ENCODE data around the gene GRM2. TPM values are rescaled to one million over a fixed set of nuclear protein-coding genes. Genes with fewer than 3 reads are reported as not detected.

The GRM2 gene
- total RNA-seq: 0.11 and 0.31 TPM in 2 replicates
- 0.06 TPM for polyA plus RNA-seq (2012)

GRCh38 chr3:51706788-51707731 is at the start of gene GRM2:
Gene GRM2 (plus strand): TSS chr3:51707068. CDS start chr3:51708984, 1,916 bp downstream.
- peak; percentile 67 for DNase-seq (ENCODE audit: low read depth)

DNA sequence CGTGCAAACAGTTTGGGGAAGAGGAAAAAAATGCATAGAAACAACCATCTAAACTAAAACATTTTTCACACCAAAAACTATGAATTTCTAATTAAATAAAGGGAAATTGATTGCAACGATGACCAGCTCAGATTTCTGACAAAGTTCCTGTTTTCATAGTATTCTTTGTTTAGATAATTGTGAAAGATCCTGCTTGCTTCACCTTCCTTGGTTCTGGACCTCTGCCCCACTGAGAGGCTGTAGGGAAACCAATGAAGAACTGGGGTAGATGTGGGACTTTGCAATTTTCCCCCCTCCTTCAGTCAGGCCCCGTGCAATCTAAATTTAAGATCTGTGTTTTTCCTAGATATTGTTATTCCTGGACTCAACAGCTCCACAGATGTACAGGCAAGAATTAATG is 49.6 kb upstream of the GRM2 start:
- DNase-seq (ENCODE audit: low read depth): no peak

DNA sequence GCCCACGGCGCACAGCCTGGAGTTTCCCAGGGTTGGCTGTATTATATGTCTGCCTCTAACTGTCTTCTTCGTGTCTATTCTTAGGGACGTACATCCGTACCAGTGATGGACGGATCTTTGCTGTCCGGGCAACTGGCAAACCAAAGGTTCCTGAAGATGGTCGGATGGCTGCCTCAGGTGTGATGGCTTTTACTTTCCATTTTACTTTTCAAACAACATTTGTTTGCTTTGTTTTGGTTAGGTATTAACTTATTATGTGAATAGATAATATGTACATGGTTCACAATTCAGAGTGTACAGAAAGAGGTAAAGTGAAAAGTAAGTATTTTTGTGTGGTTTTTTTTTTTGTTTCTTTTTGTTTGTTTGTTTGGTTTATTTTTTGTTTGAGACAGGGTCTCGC is 46.9 kb upstream of the GRM2 start:
- DNase-seq (ENCODE audit: low read depth): no peak

DNA sequence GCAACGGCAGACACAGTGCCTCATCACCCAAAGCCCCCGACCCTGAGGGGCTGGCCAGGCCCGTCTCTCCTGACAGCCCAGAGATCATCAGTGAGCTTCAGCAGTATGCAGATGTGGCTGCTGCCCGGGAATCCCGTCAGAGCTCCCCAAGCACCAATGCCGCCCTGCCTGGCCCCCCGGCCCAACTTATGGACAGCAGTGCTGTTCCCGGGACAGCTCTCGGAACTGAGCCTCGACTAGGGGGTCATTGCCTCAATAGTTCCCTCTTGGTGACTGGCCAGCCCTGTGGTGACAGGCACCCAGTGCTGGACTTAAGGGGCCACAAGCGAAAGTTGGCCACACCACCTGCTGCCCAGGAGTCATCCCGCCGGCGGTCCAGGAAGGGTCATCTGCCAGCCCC is 44.4 kb upstream of the GRM2 start:
- DNase-seq (ENCODE audit: low read depth): no peak

DNA sequence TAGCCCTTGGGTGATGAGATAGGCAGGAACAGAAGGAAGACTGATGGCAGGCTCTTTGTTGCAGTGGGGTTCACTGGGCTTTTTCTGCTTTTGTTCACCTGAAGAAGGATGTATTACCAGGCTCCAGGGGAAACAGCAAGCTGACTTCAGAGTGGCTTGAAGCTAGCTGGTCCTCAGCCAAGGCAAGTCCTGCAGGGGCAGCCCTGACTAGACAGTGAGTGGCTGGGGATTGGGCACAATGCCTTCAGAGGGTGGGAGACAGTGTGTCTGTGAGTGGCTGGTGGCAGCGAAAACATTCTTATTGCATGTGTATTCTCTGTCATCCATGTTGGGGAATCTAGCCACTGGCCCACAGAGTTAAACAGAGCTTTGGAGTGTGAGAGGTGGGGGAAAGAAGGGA is 38.1 kb upstream of the GRM2 start:
- DNase-seq (ENCODE audit: low read depth): no peak

- DNase-seq (ENCODE audit: low read depth): peak; percentile 79
Measured at GRCh38 chr3:51669241-51670052, 37.4 kb upstream of the GRM2 start.

GRCh38 chr3:51670053-51670822 is 36.6 kb upstream of the GRM2 start:
- DNase-seq (ENCODE audit: low read depth): no peak

DNA sequence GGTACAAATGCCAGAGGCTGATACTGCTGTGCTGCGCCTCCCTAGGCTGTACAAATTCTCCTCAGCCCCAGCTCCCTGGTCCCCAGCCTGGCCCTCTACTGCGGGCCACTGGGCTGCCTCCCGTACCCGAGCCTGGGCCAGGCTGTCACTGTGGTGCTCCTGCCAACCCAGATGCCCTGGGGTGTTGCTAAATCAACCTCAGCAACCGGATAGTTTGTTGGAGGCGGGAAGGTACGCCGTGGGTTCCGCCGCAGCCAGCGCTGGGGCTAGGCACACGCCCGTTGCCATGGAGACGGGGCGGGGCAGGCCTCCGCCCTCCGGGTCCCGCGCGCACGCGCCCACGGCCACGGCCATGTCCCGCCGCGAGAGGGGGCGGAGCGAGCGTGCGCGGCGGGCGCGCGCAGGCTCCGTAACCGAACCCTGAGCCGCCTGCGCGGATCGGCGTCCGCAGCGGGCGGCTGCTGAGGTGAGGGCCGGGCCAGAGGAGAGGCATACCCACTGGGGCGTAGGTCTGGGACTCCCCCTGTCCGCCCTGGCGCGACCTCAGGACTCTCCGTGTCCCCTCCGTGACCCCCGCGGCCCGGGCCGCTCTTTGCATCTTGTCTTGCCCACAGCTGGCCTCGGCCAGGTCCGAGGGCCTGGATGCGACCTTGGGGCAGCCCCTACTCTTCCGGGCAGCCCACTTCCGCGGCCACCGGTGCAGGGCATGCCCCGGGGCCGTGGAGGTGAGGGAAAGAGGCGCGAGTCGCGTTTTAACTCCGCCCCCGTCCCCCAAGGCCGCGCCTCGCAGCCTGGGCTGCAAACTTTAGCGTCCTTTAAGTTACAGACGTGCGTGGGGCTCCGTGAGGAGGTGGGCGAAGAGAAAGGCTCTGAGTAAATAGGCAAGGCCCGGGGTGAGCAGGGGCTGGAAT is 35.8 kb upstream of the GRM2 start, which contains the start of gene TEX264:
Gene TEX264, plus strand, starts transcription at position 430 of the 911 bp plus-strand sequence. CDS start 3,053 bp downstream, outside the sequence.
- peak; percentile 91 for DNase-seq (ENCODE audit: low read depth)

- peak; percentile 62 for DNase-seq (ENCODE audit: low read depth)
Measured at GRCh38 chr3:51671734-51672475, 35.0 kb upstream of the GRM2 start.

- DNase-seq (ENCODE audit: low read depth): no peak
Measured at GRCh38 chr3:51673181-51673801, 33.6 kb upstream of the GRM2 start.

DNA sequence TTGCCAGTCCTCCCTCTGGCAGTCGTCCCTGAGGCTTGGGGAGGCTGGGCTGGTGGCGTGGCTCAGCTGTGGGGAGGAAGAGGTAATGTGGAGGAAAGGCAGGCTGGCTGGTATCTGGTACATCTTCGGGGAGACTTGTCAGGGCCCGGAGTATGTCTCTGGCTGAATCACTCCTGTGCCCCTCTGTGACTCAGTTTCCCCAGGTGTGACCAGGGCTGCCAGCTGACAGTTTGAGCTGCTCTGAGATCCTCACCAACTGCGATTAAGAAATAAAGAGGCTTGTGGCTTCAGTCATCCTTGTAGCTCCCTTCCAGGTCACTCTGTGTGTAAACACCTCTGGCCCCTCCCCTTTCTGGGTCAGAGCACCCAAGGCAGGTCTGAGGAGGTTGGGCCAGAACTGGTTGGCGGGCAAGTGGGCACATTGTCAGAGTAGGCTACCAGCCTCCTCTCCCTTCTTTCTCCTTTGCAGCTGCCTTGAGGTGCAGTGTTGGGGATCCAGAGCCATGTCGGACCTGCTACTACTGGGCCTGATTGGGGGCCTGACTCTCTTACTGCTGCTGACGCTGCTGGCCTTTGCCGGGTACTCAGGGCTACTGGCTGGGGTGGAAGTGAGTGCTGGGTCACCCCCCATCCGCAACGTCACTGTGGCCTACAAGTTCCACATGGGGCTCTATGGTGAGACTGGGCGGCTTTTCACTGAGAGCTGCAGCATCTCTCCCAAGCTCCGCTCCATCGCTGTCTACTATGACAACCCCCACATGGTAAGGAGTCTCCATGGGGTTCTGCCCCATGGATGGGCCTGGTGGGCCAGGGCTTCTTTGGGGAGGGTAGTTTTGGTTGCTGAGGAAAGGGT is 32.8 kb upstream of the GRM2 start:
- DNase-seq (ENCODE audit: low read depth): no peak

DNA sequence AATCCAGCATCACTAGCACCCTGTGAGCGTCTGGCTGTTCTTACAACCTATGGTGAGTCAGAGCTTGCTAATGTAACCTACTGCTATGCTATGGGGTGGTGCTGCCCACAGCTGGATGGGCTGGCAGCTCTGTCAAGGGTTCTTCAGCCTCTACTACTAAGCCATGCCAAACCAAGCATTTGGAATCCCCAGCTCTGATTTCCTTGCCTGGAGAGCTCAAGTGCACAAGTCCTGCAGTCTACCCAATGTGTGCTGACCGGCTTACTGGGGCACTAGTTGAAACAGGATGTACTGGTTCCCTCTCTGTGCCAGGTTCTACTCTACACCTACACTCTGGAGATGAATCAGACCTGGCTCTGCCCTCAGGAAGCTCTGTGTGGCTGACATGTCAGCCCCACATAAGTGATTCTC is 31.7 kb upstream of the GRM2 start:
- no peak for DNase-seq (ENCODE audit: low read depth)

DNA sequence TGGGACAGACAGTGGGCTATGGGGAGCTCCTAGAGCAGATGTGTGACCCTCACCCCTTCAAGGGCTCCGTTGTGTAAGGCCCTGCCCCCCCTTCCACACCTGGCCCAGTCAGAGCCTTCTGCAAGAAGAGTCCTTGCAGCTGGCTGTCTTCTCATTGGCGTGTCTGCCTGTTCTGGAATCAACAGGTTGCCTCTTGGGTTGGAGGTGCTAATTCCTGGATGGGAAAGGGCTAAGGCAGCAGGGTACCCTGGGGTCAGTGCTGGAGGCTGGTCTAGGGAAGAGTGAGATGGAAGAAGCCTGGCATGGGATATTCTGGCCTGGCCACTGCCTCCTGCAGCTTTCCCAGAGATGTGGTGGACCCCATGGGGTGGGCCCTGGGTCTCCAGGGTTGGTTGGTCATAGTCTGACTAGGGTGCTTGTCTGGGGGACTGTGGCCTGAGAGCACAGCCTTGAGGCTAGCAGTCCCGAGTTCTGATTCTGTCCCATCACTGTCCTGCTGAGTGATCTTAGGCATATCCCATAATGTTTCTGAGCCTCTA is 30.7 kb upstream of the GRM2 start:
- DNase-seq (ENCODE audit: low read depth): no peak

DNA sequence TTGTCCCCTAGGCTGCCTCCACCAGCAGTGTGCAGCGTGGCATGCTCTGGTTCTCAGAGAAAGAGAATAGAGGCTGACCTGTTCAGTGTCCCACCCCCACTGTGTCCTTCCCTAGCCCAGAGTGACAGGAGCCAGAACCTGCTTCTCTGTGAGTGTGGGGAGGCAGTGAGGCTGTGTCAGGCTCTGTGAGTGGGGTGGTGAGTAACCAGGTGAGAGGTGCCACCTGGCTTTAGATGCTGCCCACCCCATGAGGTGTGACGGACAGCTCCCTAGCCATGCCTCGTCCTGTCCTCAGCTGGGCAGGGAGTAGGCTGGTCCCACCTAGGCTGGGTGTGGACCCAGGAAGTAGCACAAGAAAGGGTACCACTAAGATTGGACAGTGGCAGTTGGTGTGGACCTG is 29.5 kb upstream of the GRM2 start:
- no peak for DNase-seq (ENCODE audit: low read depth)

GRCh38 chr3:51678186-51678585 is 28.7 kb upstream of the GRM2 start:
- DNase-seq (ENCODE audit: low read depth): no peak

GRCh38 chr3:51678641-51679040 is 28.2 kb upstream of the GRM2 start:
- no peak for DNase-seq (ENCODE audit: low read depth)

- no peak for DNase-seq (ENCODE audit: low read depth)
Measured at GRCh38 chr3:51679318-51679717, 27.6 kb upstream of the GRM2 start.

DNA sequence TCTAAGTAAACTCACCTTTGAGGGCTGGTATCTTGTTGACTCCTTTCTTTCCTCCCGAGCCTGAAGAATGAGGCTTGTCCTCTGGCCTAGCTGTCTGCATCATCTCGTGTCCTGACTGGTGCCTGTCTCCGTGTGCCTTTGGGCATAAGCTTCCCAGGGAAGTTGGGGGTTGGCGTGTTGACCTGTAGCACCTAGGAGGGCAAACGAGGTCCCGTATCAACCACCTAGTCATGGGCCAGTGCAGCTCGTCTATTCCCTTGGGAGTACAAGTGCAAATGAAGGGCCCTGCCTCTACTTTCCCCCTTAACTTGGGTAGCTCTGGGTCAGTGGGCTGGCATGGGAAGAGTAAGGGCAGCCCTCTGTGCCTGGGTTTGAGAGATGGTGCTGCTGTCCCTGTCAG is 27.1 kb upstream of the GRM2 start:
- DNase-seq (ENCODE audit: low read depth): no peak
